GM21825 (cell line): ENCODE measurements around the gene CCDC57.
"Not testable (repeated sequence)": the region's sequence is repeated elsewhere in the genome, so short reads cannot be mapped to it uniquely, and the experiment has no call there.

Experiments
- ATAC-seq: cut with Tn5 transposase; IDR thresholded peaks from one replicate; pipeline ENCODE4 v1.9.1; 2021; ENCODE audit warnings: mild to moderate bottlenecking, moderate library complexity; ENCODE audit not compliant: unreplicated experiment

The CCDC57 gene

GRCh38 chr17:82179412-82179811 lies 33.2 kb downstream of the CCDC57 start:
- no peak for ATAC-seq

- no peak for ATAC-seq
These were observed 34.0 kb downstream of the CCDC57 start for GRCh38 chr17:82178499-82179261.

GRCh38 chr17:82177761-82178498 lies 34.7 kb downstream of the CCDC57 start:
- ATAC-seq = no peak

DNA sequence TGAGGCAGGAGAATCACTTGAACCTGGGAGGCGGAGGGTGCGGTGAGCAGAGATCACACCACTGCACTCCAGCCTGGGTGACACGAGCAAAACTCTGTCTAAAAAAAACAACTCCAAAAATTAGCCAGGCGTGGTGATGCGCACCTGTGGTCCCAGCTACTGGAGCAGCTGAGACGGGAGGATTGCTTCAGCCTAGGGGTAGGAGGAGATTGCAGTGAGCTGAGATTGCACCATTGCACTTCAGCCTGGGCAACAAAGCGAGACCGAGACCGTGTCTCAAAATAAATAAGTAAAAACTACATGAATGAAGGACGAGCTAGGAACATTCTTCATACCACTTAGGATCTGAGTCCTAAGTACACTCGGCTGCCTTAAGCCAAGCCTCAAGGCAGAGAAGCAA lies 35.4 kb downstream of the CCDC57 start:
- ATAC-seq = no peak

DNA sequence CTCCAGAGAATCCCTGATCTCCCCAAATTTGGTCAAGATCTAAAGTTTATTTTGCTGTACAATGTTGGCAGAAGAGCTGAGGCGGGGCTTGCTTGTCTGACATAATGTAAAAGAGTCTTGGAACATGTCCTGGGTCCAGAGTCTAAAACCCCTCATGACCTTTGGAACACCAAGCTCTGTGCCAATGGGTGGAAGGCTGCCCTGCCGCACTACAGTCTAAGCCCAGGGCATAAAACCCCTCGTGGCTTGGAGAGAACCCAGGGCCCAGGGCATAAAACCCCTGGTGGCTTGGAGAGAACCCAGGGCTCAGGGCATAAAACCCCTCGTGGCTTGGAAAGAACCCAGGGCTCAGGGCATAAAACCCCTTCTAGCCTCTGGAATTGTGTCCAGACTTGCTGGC lies 36.7 kb downstream of the CCDC57 start:
- ATAC-seq = no peak

DNA sequence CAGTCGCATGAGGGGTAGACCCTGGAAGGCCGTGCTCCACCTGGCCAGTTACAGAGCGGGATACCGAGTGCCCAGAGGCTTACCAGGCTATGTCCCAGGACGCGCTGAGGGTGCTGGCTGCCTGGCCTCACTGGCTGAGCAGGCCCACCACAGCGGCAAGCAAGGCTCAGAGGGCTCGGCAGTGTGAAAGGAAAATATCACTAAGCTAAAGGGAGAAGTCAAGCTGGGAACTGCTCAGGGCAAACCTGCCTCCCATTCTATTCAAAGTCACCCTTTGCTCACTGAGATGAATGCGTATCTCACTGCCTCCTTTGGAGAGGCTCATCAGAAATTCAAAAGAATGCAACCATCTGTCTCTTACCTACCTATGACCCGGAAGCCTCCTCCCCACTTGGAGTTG lies 37.4 kb downstream of the CCDC57 start:
- ATAC-seq = no peak

DNA sequence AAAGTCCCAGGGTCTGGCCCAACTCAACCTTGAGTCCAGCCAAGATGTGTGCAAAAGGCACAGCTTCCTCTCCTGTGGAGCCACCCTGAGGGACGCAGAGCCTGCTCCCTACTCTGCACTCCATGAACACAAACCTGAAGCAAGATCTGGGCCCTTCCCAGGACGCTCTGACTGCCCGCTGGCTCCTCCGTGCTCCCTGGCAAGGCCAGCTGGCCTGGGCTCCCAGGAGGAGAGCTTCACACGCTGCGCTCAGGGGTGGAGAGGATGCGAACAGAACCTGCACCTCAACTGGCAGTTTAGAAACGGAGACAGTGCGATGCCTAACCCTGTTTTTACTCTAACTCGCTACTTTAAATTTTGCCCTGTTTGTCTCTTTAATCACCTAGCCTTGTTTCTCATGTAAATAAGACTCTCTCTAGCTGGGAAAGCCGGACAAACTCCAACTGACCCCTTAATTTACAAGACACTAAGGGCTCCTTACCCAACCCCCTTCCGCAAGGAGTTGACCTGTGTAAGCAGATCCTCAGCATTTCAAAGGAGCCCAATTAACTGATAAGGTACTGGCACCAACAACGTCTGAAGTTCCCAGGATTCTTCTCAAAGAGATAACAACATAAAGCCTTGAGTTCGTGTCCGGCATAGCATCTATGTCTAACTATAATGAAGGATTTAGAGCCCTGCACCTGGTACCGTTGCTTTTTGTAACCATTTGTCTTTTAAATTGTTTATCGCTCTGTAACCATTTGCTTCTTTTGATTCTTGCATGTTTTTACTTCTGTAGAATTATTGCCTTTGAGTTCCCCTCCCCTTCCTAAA lies 38.4 kb downstream of the CCDC57 start:
- ATAC-seq = not testable (repeated sequence)

GRCh38 chr17:82173351-82174041 lies 39.1 kb downstream of the CCDC57 start:
- no peak for ATAC-seq

- ATAC-seq = no peak
These were observed 40.0 kb downstream of the CCDC57 start for GRCh38 chr17:82172486-82173160.

- ATAC-seq = no peak
These were observed 40.8 kb downstream of the CCDC57 start for GRCh38 chr17:82171750-82172375.

GRCh38 chr17:82170412-82170961 lies 42.2 kb downstream of the CCDC57 start:
- ATAC-seq = no peak

- no peak for ATAC-seq
These were observed 44.1 kb downstream of the CCDC57 start for GRCh38 chr17:82168568-82168967.

DNA sequence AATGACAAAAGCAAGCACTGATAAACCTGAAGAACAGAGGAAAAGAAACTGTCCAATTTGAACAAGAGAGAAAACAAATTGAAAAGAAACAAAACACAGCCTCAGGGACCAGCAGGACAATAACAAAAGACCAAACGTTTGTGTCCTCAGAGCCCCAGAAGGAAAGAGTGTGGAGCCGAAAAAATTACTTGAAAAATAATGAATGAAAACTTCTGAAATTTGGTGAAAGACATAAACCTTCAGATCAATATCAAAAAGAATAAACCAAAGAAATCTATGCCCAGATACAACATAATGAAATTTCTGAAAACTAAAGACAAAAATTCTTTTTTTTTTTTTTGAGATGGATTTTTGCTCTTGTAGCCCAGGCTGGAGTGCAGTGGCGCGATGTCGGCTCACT lies 45.6 kb downstream of the CCDC57 start:
- ATAC-seq = no peak

- no peak for ATAC-seq
These were observed 47.8 kb downstream of the CCDC57 start for GRCh38 chr17:82164853-82165252.

- ATAC-seq = no peak
These were observed 51.4 kb downstream of the CCDC57 start for GRCh38 chr17:82161216-82161615.

- no peak for ATAC-seq
These were observed 52.6 kb downstream of the CCDC57 start for GRCh38 chr17:82160075-82160474.

DNA sequence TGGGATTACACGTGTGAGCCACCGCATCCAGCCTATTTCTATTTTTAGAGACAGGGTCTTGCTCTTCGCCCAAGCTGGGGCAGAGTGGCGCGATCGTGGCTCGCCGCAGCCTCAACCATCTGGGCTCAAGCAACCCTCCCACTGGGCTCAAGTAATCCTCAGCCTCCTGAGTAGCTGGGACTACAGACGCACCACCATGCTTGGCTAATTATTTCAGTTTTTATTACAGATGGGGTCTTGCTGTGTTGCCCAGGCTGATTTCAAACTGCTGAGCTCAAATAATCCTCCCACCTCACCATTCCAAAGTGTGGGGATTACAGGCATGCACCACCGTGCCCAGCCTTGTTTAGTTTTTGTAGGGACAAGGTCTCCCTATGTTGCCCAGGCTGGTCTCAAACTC lies 53.8 kb downstream of the CCDC57 start:
- ATAC-seq = no peak

- ATAC-seq = no peak
These were observed 55.3 kb downstream of the CCDC57 start for GRCh38 chr17:82157046-82158035.
